GM19238 (cell line): Measurements from ENCODE around the gene PAPPA.

Source experiments
- DNase-seq: peaks from one replicate; pipeline ENCODE4 v3.0.0; 2011; ENCODE audit warnings: low spot score; ENCODE audit not compliant: insufficient read length

PAPPA gene

GRCh38 chr9:116230051-116230632 is 76.6 kb downstream of the PAPPA start:
- DNase-seq: no peak

- DNase-seq: no peak
Measured at GRCh38 chr9:116232424-116233159, 79.0 kb downstream of the PAPPA start.

GRCh38 chr9:116233160-116233530 is 79.6 kb downstream of the PAPPA start:
- no peak for DNase-seq

- DNase-seq: no peak
Measured at GRCh38 chr9:116234081-116234480, 80.5 kb downstream of the PAPPA start.

- no peak for DNase-seq
Measured at GRCh38 chr9:116236979-116237378, 83.4 kb downstream of the PAPPA start.

GRCh38 chr9:116237456-116237855 is 83.9 kb downstream of the PAPPA start:
- no peak for DNase-seq

- no peak for DNase-seq
Measured at GRCh38 chr9:116238225-116238624, 84.6 kb downstream of the PAPPA start.

- no peak for DNase-seq
Measured at GRCh38 chr9:116238776-116239340, 85.3 kb downstream of the PAPPA start.

- no peak for DNase-seq
Measured at GRCh38 chr9:116243708-116244107, 90.1 kb downstream of the PAPPA start.

- DNase-seq: no peak
Measured at GRCh38 chr9:116247284-116247683, 93.7 kb downstream of the PAPPA start.

GRCh38 chr9:116247791-116248374 is 94.3 kb downstream of the PAPPA start:
- no peak for DNase-seq

GRCh38 chr9:116250891-116251290 is 97.3 kb downstream of the PAPPA start:
- no peak for DNase-seq

GRCh38 chr9:116251366-116251765 is 97.8 kb downstream of the PAPPA start:
- no peak for DNase-seq

- DNase-seq: no peak
Measured at GRCh38 chr9:116260531-116260930, 106.9 kb downstream of the PAPPA start.

GRCh38 chr9:116262448-116262847 is 108.9 kb downstream of the PAPPA start:
- no peak for DNase-seq

- no peak for DNase-seq
Measured at GRCh38 chr9:116264361-116264760, 110.8 kb downstream of the PAPPA start.

GRCh38 chr9:116267021-116267420 is 113.4 kb downstream of the PAPPA start:
- no peak for DNase-seq

- DNase-seq: no peak
Measured at GRCh38 chr9:116269250-116269649, 115.7 kb downstream of the PAPPA start.

- no peak for DNase-seq
Measured at GRCh38 chr9:116270546-116270945, 117.0 kb downstream of the PAPPA start.

GRCh38 chr9:116271340-116271739 is 117.7 kb downstream of the PAPPA start:
- no peak for DNase-seq

- DNase-seq: no peak
Measured at GRCh38 chr9:116271991-116272390, 118.4 kb downstream of the PAPPA start.

GRCh38 chr9:116274293-116274692 is 120.7 kb downstream of the PAPPA start:
- no peak for DNase-seq
